OCI-LY3 (cell line): Measurements from ENCODE around the gene RFTN1.
A peak's percentile ranks its signal among the peaks of the same experiment; 100 is the strongest.

Source experiments
- H2AFZ ChIP-seq: fragments of 200-600, 300-600 bp; shearing (Covaris generic); 2 replicates; pipeline ENCODE4 v1.6.0; 2014; ENCODE audit warnings: antibody characterized with exemption, low read depth, low read length
- H3K27ac ChIP-seq: fragments of 200-600, 300-600 bp; sonication (generic); 2 replicates; pipeline ENCODE4 v1.5.1; 2014; ENCODE audit warnings: mild to moderate bottlenecking, low read length, moderate library complexity, mixed read lengths
- H3K27me3 ChIP-seq: fragments of 200-600, 300-600 bp; sonication (generic); 2 replicates; pipeline ENCODE4 v1.6.1; 2014; ENCODE audit warnings: low read depth, low read length, mixed read lengths
- H3K36me3 ChIP-seq: fragments of 200-600, 300-600 bp; sonication (generic); replicated peaks from 2 replicates; pipeline ENCODE3; 2014; ENCODE audit warnings: low read depth, low read length, mixed read lengths
- H3K4me1 ChIP-seq: fragments of 300-600, 200-600 bp; sonication (generic); 2 replicates; pipeline ENCODE4 v1.6.1; 2014; ENCODE audit warnings: low read length, mixed read lengths
- H3K4me2 ChIP-seq: fragments of 200-600, 300-600 bp; sonication (generic); 2 replicates; pipeline ENCODE4 v1.6.1; 2014; ENCODE audit warnings: low read length, mixed read lengths
- H3K4me3 ChIP-seq: fragments of 300-600, 200-600 bp; sonication (generic); 2 replicates; pipeline ENCODE4 v1.5.1; 2014; ENCODE audit warnings: antibody characterized with exemption, mild to moderate bottlenecking, low read length, moderate library complexity
- H3K79me2 ChIP-seq: fragments of 300-600, 200-600 bp; shearing (Covaris generic); 2 replicates; pipeline ENCODE4 v1.6.1; 2014; ENCODE audit warnings: mild to moderate bottlenecking, low read length, mixed read lengths
- H3K9ac ChIP-seq: fragments of 300-600, 200-600 bp; shearing (Covaris generic); 2 replicates; pipeline ENCODE4 v1.6.0; 2014; ENCODE audit warnings: mild to moderate bottlenecking, low read length, moderate library complexity
- H3K9me3 ChIP-seq: fragments of 200-600, 300-600 bp; shearing (Covaris generic); 2 replicates; pipeline ENCODE4 v1.6.1; 2014; ENCODE audit warnings: low read length, mixed read lengths; ENCODE audit not compliant: insufficient read depth
- H4K20me1 ChIP-seq: fragments of 200-600, 300-600 bp; sonication (generic); 2 replicates; pipeline ENCODE4 v1.6.1; 2016; ENCODE audit warnings: low read length, mixed read lengths; ENCODE audit not compliant: insufficient read depth
- EZH2phosphoT487 ChIP-seq: fragments of 200-600 bp; shearing (Covaris generic); IDR thresholded peaks from 2 replicates; pipeline ENCODE4 v1.6.1; 2018; ENCODE audit warnings: antibody characterized with exemption, mixed run types, low read depth
- TF ChIP-seq, protein P1 (sequence below): fragments of 200-600, 300-600 bp; sonication (generic); IDR thresholded peaks from 2 replicates; pipeline ENCODE4 v1.5.1; 2014; ENCODE audit warnings: antibody characterized with exemption, low read length, low read depth

Gene RFTN1

DNA sequence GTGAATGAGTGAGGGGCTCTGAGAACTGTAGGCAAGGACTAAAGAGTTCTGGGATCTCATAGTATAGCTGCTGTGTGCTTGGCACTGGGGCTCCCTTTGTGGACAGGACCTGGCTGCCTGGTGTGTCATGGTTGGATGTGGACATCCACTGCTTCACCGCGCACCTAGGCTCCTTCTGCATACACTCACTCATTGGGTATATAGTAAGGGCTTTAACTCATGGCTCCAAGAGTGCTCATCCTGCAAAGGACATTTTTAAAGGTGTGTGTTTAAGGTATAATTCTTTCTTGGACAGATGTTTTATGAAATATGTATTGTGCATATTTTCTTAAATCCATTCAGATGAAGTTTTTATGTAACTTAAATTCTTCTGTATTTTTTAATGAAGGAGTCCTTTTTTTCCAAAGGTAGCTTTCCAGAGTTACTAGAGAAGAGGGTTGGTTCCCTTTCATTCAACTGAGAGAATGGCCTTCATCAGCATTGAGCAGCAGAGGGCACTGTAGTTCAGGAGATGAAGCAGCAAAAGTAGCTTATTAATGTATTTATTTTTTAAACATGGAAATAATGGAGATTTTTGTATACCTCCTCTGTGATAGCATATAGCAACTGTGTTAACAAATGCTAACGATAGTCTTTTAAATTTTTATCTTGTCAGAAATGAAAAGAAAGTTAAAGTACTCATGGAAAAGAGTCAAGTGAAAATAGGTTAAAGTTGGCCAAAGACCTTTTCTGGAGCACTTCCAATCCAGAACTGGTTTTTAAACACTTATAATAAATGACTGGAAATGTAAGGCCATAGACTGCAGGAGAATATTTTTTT, 223.3 kb downstream of the RFTN1 start:
- H3K27ac ChIP-seq = no peak overlapping the region

DNA sequence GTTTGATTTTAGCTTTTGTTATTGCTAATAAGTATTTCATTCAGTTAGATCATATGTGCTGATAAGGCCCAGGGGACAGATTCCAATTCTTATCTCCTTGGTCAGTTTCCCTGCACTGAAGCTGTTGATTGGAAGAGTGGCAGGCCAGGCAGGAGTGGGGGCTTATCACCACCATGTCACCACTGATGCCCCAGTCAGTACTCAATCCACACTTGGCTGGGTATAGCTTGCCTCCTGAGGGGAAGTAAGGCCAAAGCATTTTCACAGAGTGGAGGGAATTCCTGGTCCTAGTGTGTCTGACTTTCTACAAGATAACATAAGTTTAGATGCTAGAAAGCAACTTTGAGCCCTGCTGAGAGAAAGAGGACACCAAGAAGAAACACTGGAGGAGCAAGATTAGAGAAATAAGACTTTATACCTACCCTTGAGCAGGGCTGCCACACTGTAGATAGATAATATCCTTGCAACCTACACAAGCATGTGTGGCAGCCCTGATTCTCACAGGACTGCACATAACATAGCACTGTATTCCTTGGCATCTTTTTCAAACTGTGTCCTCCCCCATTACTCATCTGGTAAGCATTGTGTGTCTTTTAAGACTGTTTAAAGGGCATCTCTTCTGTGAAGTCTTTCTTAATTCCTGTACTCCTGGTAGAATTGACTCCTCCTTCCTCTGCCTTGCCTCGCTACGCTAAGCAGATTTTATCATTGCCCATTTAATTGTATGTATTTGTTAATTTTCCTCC, 224.2 kb downstream of the RFTN1 start:
- Histone ChIP-seq H3K79me2 (no peaks in the 10 kb centered on the region; the same call in 1 of the 2 replicates), H3K9ac (no peak overlapping the region), H3K27me3 (no peaks in the 10 kb centered on the region), H3K4me3 (no peak overlapping the region), H3K4me2 (no peak overlapping the region), H2AFZ (no peak overlapping the region), H3K36me3 (peaks cover 32% of the 10 kb centered on the region), H3K27ac (no peak overlapping the region), H3K9me3 (no peaks in the 10 kb centered on the region), H3K4me1 (peaks cover 23% of the 10 kb centered on the region), H4K20me1 (peaks cover 21% of the 10 kb centered on the region)
- no peak for TF ChIP-seq EZH2phosphoT487
- TF ChIP-seq, protein P1, sequence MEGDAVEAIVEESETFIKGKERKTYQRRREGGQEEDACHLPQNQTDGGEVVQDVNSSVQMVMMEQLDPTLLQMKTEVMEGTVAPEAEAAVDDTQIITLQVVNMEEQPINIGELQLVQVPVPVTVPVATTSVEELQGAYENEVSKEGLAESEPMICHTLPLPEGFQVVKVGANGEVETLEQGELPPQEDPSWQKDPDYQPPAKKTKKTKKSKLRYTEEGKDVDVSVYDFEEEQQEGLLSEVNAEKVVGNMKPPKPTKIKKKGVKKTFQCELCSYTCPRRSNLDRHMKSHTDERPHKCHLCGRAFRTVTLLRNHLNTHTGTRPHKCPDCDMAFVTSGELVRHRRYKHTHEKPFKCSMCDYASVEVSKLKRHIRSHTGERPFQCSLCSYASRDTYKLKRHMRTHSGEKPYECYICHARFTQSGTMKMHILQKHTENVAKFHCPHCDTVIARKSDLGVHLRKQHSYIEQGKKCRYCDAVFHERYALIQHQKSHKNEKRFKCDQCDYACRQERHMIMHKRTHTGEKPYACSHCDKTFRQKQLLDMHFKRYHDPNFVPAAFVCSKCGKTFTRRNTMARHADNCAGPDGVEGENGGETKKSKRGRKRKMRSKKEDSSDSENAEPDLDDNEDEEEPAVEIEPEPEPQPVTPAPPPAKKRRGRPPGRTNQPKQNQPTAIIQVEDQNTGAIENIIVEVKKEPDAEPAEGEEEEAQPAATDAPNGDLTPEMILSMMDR = no peak

More for the DNA sequence above, 223.3 kb downstream of the RFTN1 start:
- Histone ChIP-seq H3K36me3 (peaks cover 37% of the 10 kb centered on the region), H3K9ac (no peak overlapping the region), H3K9me3 (no peaks in the 10 kb centered on the region), H3K4me1 (peaks cover 23% of the 10 kb centered on the region), H3K4me2 (no peak overlapping the region), H3K79me2 (no peaks in the 10 kb centered on the region; the same call in 1 of the 2 replicates), H3K4me3 (no peak overlapping the region), H2AFZ (no peak overlapping the region), H3K27me3 (no peaks in the 10 kb centered on the region), H4K20me1 (peaks cover 21% of the 10 kb centered on the region)
- TF ChIP-seq, protein P1 = peak; percentile 98
- TF ChIP-seq EZH2phosphoT487 = no peak

DNA sequence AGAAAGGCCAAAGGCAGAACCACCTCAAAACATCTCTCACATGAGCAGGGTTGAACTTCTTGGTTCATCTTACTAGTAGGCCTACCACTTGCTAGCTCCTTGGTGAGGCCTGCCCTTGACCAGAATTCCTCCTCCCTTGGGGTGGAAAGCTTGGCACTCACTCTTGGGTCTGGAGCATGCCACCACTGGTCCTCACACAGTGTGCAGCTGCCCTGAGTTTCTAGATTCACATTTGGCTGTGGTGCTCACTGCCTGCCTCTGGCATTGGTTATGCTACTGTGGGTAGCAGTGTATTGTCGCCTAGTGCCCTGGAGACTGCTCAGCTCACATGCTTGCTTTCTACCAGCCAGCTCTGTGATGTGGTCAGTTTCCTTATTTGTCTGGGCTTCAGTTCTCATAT, 224.8 kb downstream of the RFTN1 start:
- H3K9ac ChIP-seq = no peak overlapping the region
- no peak overlapping the region for H2AFZ ChIP-seq
- peaks cover 29% of the 10 kb centered on the region for H3K36me3 ChIP-seq
- no peak overlapping the region for H3K4me2 ChIP-seq
- H3K27ac ChIP-seq = no peak overlapping the region
- peaks cover 23% of the 10 kb centered on the region for H3K4me1 ChIP-seq
- H3K79me2 ChIP-seq = no peaks in the 10 kb centered on the region; the same call in 1 of the 2 replicates
- no peaks in the 10 kb centered on the region for H3K9me3 ChIP-seq
- H3K27me3 ChIP-seq = no peaks in the 10 kb centered on the region
- H3K4me3 ChIP-seq = no peak overlapping the region
- H4K20me1 ChIP-seq = peaks cover 21% of the 10 kb centered on the region
- TF ChIP-seq, protein P1 = no peak
- no peak for TF ChIP-seq EZH2phosphoT487
